GM19452 (cell line): ENCODE results near the gene PRR13.
A peak's percentile ranks its signal among the peaks of the same experiment; 100 is the strongest.
"Not testable (repeated sequence)": the region's sequence is repeated elsewhere in the genome, so short reads cannot be mapped to it uniquely, and the experiment has no call there.

Experiments used
- ATAC-seq: cut with Tn5 transposase; IDR thresholded peaks from one replicate; pipeline ENCODE4 v1.9.1; 2021; ENCODE audit not compliant: unreplicated experiment

PRR13 gene

GRCh38 chr12:53441040-53441833 lies at the start of gene PRR13:
TSS of gene PRR13 (plus strand) at chr12:53441734. CDS start at chr12:53442715, 981 bp downstream.
- peak; percentile 99 for ATAC-seq

GRCh38 chr12:53399896-53400295 lies 41.6 kb upstream of the PRR13 start:
- no peak for ATAC-seq

GRCh38 chr12:53402351-53402750 lies 39.2 kb upstream of the PRR13 start:
- ATAC-seq = not testable (repeated sequence)

- no peak for ATAC-seq
Observed at GRCh38 chr12:53402871-53403270, 38.7 kb upstream of the PRR13 start.

- ATAC-seq = no peak
Observed at GRCh38 chr12:53410951-53411350, 30.6 kb upstream of the PRR13 start.

GRCh38 chr12:53413485-53414204 lies 27.9 kb upstream of the PRR13 start:
- no peak for ATAC-seq

- no peak for ATAC-seq
Observed at GRCh38 chr12:53414756-53415417, 26.6 kb upstream of the PRR13 start.

- ATAC-seq = not testable (repeated sequence)
Observed at GRCh38 chr12:53415752-53416389, 25.7 kb upstream of the PRR13 start.

GRCh38 chr12:53417291-53417816 lies 24.2 kb upstream of the PRR13 start:
- ATAC-seq = not testable (repeated sequence)

- no peak for ATAC-seq
Observed at GRCh38 chr12:53418221-53418620, 23.3 kb upstream of the PRR13 start.

GRCh38 chr12:53419756-53420155 lies 21.8 kb upstream of the PRR13 start:
- no peak for ATAC-seq

GRCh38 chr12:53422247-53422646 lies 19.3 kb upstream of the PRR13 start:
- not testable (repeated sequence) for ATAC-seq

- ATAC-seq = no peak
Observed at GRCh38 chr12:53423597-53423996, 17.9 kb upstream of the PRR13 start, which contains the start of gene AMHR2. TSS of gene AMHR2 (plus strand) at chr12:53423855. CDS start at chr12:53423935, 80 bp downstream.

- ATAC-seq = no peak
Observed at GRCh38 chr12:53424626-53425514, 16.7 kb upstream of the PRR13 start.

GRCh38 chr12:53425515-53426150 lies 15.9 kb upstream of the PRR13 start:
- no peak for ATAC-seq

- no peak for ATAC-seq
Observed at GRCh38 chr12:53427905-53428594, 13.5 kb upstream of the PRR13 start.

- no peak for ATAC-seq
Observed at GRCh38 chr12:53428741-53429140, 12.8 kb upstream of the PRR13 start.

GRCh38 chr12:53430116-53430515 lies 11.4 kb upstream of the PRR13 start:
- ATAC-seq = no peak

GRCh38 chr12:53431187-53431586 lies 10.3 kb upstream of the PRR13 start:
- ATAC-seq = no peak
